Liver (tissue), 9 donors: Measurements from ENCODE around the gene BASP1. TPM values are rescaled to one million over a fixed set of nuclear protein-coding genes. Genes with fewer than 3 reads are reported as not detected.

Experiments
- DNase-seq: peaks from one replicate; pipeline ENCODE4 v3.0.0-alpha.2; 2017; ENCODE audit warnings: low spot score
- H3K27ac ChIP-seq, 2 donors: one replicate each; pipeline ENCODE4 v1.7.0; 2013; ENCODE audit warnings: inconsistent platforms in 2 of 2, low read length in 2 of 2, control low read depth in 1 of 2, low read depth in 1 of 2, mild to moderate bottlenecking in 1 of 2
- H3K27me3 ChIP-seq, 4 donors: one replicate each; pipeline versions ENCODE4 v1.6.1 to v1.7.0; 2013; ENCODE audit warnings: low read length in 3 of 4, inconsistent platforms in 1 of 4, mild to moderate bottlenecking in 1 of 4, moderate library complexity in 1 of 4; ENCODE audit not compliant: control insufficient read depth in 4 of 4, insufficient read depth in 4 of 4
- H3K36me3 ChIP-seq, 4 donors: one replicate each; pipeline versions ENCODE4 v1.6.1 to v1.7.0; 2013; ENCODE audit warnings: low read length in 3 of 4, mild to moderate bottlenecking in 3 of 4, low read depth in 1 of 4, moderate library complexity in 1 of 4; ENCODE audit not compliant: control insufficient read depth in 4 of 4, insufficient read depth in 3 of 4
- H3K4me1 ChIP-seq, 4 donors: one replicate each; pipeline versions ENCODE4 v1.6.1 to v1.7.0; 2013; ENCODE audit warnings: low read length in 3 of 4, mild to moderate bottlenecking in 3 of 4, moderate library complexity in 1 of 4; ENCODE audit not compliant: control insufficient read depth in 4 of 4, insufficient read depth in 4 of 4
- H3K4me3 ChIP-seq, 3 donors: one replicate each; pipeline versions ENCODE4 v1.6.1 to v1.7.0; 2013; ENCODE audit warnings: low read length in 3 of 3, control low read depth in 1 of 3, low read depth in 1 of 3, mild to moderate bottlenecking in 1 of 3
- H3K9ac ChIP-seq, 2 donors: one replicate each; pipeline ENCODE4 v1.7.0; 2013; ENCODE audit warnings: low read length in 2 of 2, mild to moderate bottlenecking in 2 of 2, moderate library complexity in 2 of 2, control low read depth in 1 of 2, low read depth in 1 of 2
- H3K9me3 ChIP-seq, 4 donors: one replicate each; pipeline versions ENCODE4 v1.6.1 to v1.7.0; 2013; ENCODE audit warnings: low read length in 3 of 4; ENCODE audit not compliant: control insufficient read depth in 4 of 4
- EGR1 ChIP-seq, 2 donors: IDR thresholded peaks; 2 replicates each; pipeline ENCODE4 v1.6.1; 2016 to 2018; ENCODE audit warnings: antibody characterized with exemption in 2 of 2, low read depth in 2 of 2
- FOXA1 ChIP-seq: IDR thresholded peaks from 2 replicates; pipeline ENCODE4 v1.6.1; 2016; ENCODE audit warnings: antibody characterized with exemption
- GABPA ChIP-seq, 2 donors: IDR thresholded peaks in 1 of 2; conservative IDR thresholded peaks in 1 of 2; 2 replicates each; pipeline ENCODE4 v1.6.1; 2016; ENCODE audit warnings: antibody characterized with exemption in 2 of 2, mild to moderate bottlenecking in 1 of 2, moderate library complexity in 1 of 2
- HNF4A ChIP-seq, 2 donors: conservative IDR thresholded peaks; 2 replicates each; pipeline ENCODE4 v1.6.1; 2016; ENCODE audit warnings: antibody characterized with exemption in 2 of 2, mild to moderate bottlenecking in 2 of 2
- HNF4G ChIP-seq: IDR thresholded peaks from 2 replicates; pipeline ENCODE4 v1.6.1; 2016; ENCODE audit warnings: antibody characterized with exemption
- NR2F2 ChIP-seq: IDR thresholded peaks from 2 replicates; pipeline ENCODE4 v1.6.1; 2016; ENCODE audit warnings: antibody characterized with exemption
- RAD21 ChIP-seq, 2 donors: IDR thresholded peaks; 2 replicates each; pipeline ENCODE4 v1.6.1; 2016; ENCODE audit warnings: antibody characterized with exemption in 2 of 2, mild to moderate bottlenecking in 2 of 2
- SP1 ChIP-seq: IDR thresholded peaks from 2 replicates; pipeline ENCODE4 v1.6.1; 2018; ENCODE audit warnings: antibody characterized with exemption, mild to moderate bottlenecking
- TAF1 ChIP-seq: conservative IDR thresholded peaks from 2 replicates; pipeline ENCODE4 v1.6.1; 2016; ENCODE audit warnings: antibody characterized with exemption, mild to moderate bottlenecking
- YY1 ChIP-seq: IDR thresholded peaks from 2 replicates; pipeline ENCODE4 v1.6.1; 2016; ENCODE audit warnings: antibody characterized with exemption, mild to moderate bottlenecking
- WGBS: extraction: QIAGEN DNeasy Blood & Tissue Kit; methylation state at CpG from one replicate; pipeline ENCODE4 v1.1.7; 2013; 5-methylcytosine and 5-hydroxymethylcytosine counted together
- polyA plus RNA-seq, 2 donors: library from polyadenylated mRNA; stranded (reverse) in 1 of 2; unstranded in 1 of 2; fragments of 200-250 nt in 1 of 2; fragments of >200 nt in 1 of 2; fragmentation: Nextera tagmentation in 1 of 2; extraction: Ambion mirVana in 1 of 2; gene quantifications; one replicate each; pipeline versions ENCODE4 v1.2.1 to v1.2.3, GENCODE V29; 2013 to 2015
- total RNA-seq, 2 donors: library from RNA; depleted of rRNA; stranded (reverse); fragments of >200 nt; gene quantifications; one replicate each; pipeline ENCODE4 v1.2.3, GENCODE V29; 2014
- TF ChIP-seq, protein P1 (sequence below): IDR thresholded peaks from 2 replicates; pipeline ENCODE4 v1.6.1; 2016; ENCODE audit warnings: antibody characterized with exemption
- TF ChIP-seq, protein P2 (sequence below): IDR thresholded peaks from 2 replicates; pipeline ENCODE4 v1.6.1; 2016; ENCODE audit warnings: antibody characterized with exemption
- TF ChIP-seq, protein P3 (sequence below): IDR thresholded peaks from 2 replicates; pipeline ENCODE4 v1.6.1; 2016; ENCODE audit warnings: antibody characterized with exemption, mild to moderate bottlenecking
- donor health status: healthy.
- donor health status: healthy.
- donor health status: healthy.
- donor health status: healthy.
- donor health status: healthy.

The BASP1 gene
- total and polyA plus RNA-seq, 4 donors: 1.2 to 17.0 (median 5.4) TPM

DNA sequence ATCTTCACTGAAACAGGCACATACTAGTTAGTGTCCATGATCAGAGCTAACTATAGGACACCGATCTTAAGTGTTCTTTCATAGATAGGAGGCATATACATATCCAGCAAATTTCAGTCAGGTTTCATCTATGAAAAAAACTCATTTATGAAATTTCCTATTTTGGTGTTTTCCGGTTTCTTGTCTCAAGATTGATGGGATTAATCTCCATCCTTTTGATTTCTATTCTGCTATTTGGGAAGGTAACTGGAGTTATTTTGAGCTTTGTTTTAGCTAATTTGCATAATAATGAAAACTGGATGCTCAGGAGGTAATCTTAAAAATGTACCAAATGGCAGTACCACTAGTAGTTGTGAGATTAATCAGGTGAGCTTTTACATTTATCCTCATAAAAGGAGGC is 62.1 kb downstream of the BASP1 start:
- DNase-seq: no peak
- H3K9me3 ChIP-seq: peaks cover 0 to 2% (median 0%) of the 10 kb centered on the region in 4 donors
- no peak overlapping the region for H3K27ac ChIP-seq
- H3K4me3 ChIP-seq: no peak overlapping the region
- peaks cover 0 to 3% (median 0%) of the 10 kb centered on the region in 4 donors for H3K36me3 ChIP-seq
- WGBS: 93% methylated on average over 2 of the region's 2 CpGs
- TF ChIP-seq, protein P1, sequence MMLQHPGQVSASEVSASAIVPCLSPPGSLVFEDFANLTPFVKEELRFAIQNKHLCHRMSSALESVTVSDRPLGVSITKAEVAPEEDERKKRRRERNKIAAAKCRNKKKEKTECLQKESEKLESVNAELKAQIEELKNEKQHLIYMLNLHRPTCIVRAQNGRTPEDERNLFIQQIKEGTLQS: no peak
- no peak for TF ChIP-seq EGR1 (IDR thresholded peaks at IDR 0.05; ENCODE audit: low read depth in 2 of 2)
- no peak for TF ChIP-seq NR2F2
- H3K27me3 ChIP-seq: peaks cover 0 to 3% (median 0%) of the 10 kb centered on the region in 4 donors
- H3K9ac ChIP-seq: no peak overlapping the region
- H3K4me1 ChIP-seq: no peaks in the 10 kb centered on the region

DNA sequence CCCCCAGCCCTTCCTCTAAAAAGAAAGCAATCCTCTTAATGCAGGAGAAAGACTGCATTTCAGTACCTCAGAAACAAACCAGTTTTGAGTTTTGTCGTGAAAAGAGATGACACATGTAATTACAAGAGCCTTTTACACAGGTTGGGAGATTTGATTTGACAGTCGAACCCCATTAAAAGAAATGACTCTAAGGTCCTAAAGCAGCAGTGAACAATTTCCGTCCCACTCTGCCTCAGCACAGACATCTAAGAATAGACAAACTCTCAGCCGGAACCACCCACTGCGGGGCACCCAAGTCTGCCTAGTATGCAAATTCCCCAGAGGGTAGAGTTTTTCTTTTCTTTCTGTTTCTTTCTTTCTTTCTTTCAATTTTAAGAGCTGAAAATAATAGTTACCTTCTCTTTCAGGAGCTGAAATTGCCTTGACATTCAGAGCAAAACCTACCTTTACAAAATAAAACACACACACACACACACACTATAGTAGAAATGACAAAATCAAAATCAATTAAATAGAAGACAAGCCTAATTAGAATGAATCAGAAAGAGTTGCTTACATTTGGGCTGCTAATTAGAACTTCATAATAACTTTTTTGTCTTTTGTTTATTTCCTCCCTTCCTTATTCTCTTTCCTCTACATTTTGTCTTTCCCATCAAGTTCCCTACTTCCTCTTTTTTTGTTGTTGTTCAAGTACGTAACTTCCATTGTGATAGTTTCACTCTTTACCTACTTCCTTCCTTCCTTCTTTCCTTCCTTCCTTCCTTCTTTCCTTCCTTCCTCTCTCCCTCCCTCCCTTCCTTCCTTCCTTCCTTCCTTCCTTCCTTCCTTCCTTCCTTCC is 65.1 kb downstream of the BASP1 start:
- no peaks in the 10 kb centered on the region for H3K4me1 ChIP-seq
- H3K27me3 ChIP-seq: peaks cover 0 to 3% (median 0%) of the 10 kb centered on the region in 4 donors
- WGBS: 62% methylated on average over 6 of the region's 6 CpGs
- no peak overlapping the region for H3K9ac ChIP-seq
- H3K9me3 ChIP-seq: no peaks in the 10 kb centered on the region
- TF ChIP-seq GABPA (IDR thresholded peaks at IDR 0.05 in 1 of 2, conservative IDR thresholded peaks at IDR 0.05 in 1 of 2) (no peak), YY1 (no peak), HNF4A (conservative IDR thresholded peaks at IDR 0.05) (no peak), RAD21 (IDR thresholded peaks at IDR 0.05) (no peak), SP1 (no peak), FOXA1 (no peak), EGR1 (IDR thresholded peaks at IDR 0.05; ENCODE audit: low read depth in 2 of 2) (peak in 1 of 2 donors; percentile 63), HNF4G (no peak), TAF1 (no peak)
- TF ChIP-seq, protein P2, sequence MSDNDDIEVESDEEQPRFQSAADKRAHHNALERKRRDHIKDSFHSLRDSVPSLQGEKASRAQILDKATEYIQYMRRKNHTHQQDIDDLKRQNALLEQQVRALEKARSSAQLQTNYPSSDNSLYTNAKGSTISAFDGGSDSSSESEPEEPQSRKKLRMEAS: peak; percentile 57
- TF ChIP-seq, protein P1: no peak
- DNase-seq: no peak
- no peak overlapping the region for H3K4me3 ChIP-seq
- H3K27ac ChIP-seq: no peak overlapping the region
- no peaks in the 10 kb centered on the region for H3K36me3 ChIP-seq

DNA sequence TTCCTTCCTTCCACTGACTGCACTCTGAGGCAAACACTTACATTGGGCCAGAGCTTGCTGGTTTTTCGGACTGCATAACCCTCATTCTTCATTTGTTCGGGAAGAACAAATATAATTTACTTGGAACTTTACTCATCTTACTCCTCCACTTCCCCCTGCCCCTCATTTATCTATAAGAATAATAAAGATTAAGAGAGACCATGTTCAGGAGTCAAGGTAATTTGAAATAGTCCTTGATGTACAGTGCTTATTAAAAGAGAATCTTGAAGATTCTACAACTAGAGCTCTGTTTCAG is 65.6 kb downstream of the BASP1 start:
- H3K4me1 ChIP-seq: no peaks in the 10 kb centered on the region
- no peak overlapping the region for H3K27ac ChIP-seq
- 83% methylated on average over 2 of the region's 2 CpGs for WGBS
- DNase-seq: no peak
- peaks cover 0 to 3% (median 0%) of the 10 kb centered on the region in 4 donors for H3K27me3 ChIP-seq
- no peak overlapping the region for H3K9ac ChIP-seq
- H3K36me3 ChIP-seq: no peaks in the 10 kb centered on the region
- H3K4me3 ChIP-seq: no peak overlapping the region
- no peaks in the 10 kb centered on the region for H3K9me3 ChIP-seq
- TF ChIP-seq, protein P3, sequence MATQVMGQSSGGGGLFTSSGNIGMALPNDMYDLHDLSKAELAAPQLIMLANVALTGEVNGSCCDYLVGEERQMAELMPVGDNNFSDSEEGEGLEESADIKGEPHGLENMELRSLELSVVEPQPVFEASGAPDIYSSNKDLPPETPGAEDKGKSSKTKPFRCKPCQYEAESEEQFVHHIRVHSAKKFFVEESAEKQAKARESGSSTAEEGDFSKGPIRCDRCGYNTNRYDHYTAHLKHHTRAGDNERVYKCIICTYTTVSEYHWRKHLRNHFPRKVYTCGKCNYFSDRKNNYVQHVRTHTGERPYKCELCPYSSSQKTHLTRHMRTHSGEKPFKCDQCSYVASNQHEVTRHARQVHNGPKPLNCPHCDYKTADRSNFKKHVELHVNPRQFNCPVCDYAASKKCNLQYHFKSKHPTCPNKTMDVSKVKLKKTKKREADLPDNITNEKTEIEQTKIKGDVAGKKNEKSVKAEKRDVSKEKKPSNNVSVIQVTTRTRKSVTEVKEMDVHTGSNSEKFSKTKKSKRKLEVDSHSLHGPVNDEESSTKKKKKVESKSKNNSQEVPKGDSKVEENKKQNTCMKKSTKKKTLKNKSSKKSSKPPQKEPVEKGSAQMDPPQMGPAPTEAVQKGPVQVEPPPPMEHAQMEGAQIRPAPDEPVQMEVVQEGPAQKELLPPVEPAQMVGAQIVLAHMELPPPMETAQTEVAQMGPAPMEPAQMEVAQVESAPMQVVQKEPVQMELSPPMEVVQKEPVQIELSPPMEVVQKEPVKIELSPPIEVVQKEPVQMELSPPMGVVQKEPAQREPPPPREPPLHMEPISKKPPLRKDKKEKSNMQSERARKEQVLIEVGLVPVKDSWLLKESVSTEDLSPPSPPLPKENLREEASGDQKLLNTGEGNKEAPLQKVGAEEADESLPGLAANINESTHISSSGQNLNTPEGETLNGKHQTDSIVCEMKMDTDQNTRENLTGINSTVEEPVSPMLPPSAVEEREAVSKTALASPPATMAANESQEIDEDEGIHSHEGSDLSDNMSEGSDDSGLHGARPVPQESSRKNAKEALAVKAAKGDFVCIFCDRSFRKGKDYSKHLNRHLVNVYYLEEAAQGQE: no peak
